HepG2 (cell line): ENCODE measurements around the gene GUCY2D. TPM values are rescaled to one million over a fixed set of nuclear protein-coding genes. Genes with fewer than 3 reads are reported as not detected.

Experiments
- ATAC-seq: fragments of 200-7000 bp; cut with Tn5 transposase; 3 replicates; pipeline ENCODE4 v1.9.1; 2020; ENCODE audit warnings: mild to moderate bottlenecking, moderate library complexity
- BruUV-seq: library from RNA; stranded (reverse); fragments of 400-500 nt; replicated peaks from 2 replicates; lab custom pipeline; 2021; lab: Mats Ljungman, UMichigan
- CTCF ChIA-PET: fragments of 300-600 bp; formaldehyde crosslinking; extraction: SDS; loops from one replicate; lab custom pipeline; 2021; ENCODE audit warnings: low total read pairs, inconsistent platforms, low intra/inter-chr PET ratio; lab: Yijun Ruan, JAX
- POLR2A ChIA-PET: fragments of 350-600 bp; sonication (Branson Sonifier 250); formaldehyde crosslinking; loops from one replicate; lab custom pipeline; 2020; ENCODE audit warnings: antibody characterized with exemption, inconsistent platforms; lab: Yijun Ruan, JAX
- DNase-seq: peaks from one replicate; pipeline ENCODE4 v3.0.0-alpha.2; 2015; ENCODE audit warnings: low spot score
- FAIRE-seq: peaks from 3 replicates; lab custom pipeline; 2011; peaks lifted over from hg19 to GRCh38; lab: Jason Lieb, UNC
- H2AFZ ChIP-seq: one replicate; pipeline ENCODE4 v1.6.1; 2011; ENCODE audit warnings: low read length, inconsistent platforms
- H3K27ac ChIP-seq: fragments of 300-600 bp; 3 replicates; pipeline ENCODE4 v1.8.0; 2011; ENCODE audit warnings: mixed run types, mild to moderate bottlenecking, mixed read lengths, low read length, inconsistent platforms; ENCODE audit not compliant: insufficient read depth; ENCODE audit errors: extremely low read length
- H3K27me3 ChIP-seq, 2 experiments: fragments of 200-600 bp in 1 of 2; 2 replicates in 1 of 2; 3 replicates in 1 of 2; pipeline versions ENCODE4 v1.6.0 to v1.8.0; 2011; ENCODE audit warnings: low read length in 2 of 2, mild to moderate bottlenecking in 2 of 2, moderate library complexity in 2 of 2, inconsistent platforms in 1 of 2; ENCODE audit not compliant: insufficient read depth in 2 of 2, control insufficient read depth in 1 of 2
- H3K36me3 ChIP-seq, 2 experiments: fragments of 200-600 bp in 1 of 2; replicated peaks in 1 of 2; 2 replicates in 1 of 2; 3 replicates in 1 of 2; pipeline versions ENCODE4 v1.5.1 to v1.8.0; 2011; ENCODE audit warnings: low read length in 2 of 2, inconsistent platforms in 1 of 2; ENCODE audit not compliant: insufficient read depth in 2 of 2, control insufficient read depth in 1 of 2
- H3K4me1 ChIP-seq: 2 replicates; pipeline ENCODE4 v1.5.1; 2012; ENCODE audit warnings: low read length, inconsistent platforms; ENCODE audit not compliant: insufficient read depth
- H3K4me2 ChIP-seq: 2 replicates; pipeline ENCODE4 v1.6.0; 2011; ENCODE audit warnings: low read depth, low read length, inconsistent platforms
- H3K4me3 ChIP-seq, 3 experiments: fragments of 200-600 bp in 1 of 3; sonication (generic), shearing (Covaris generic) in 1 of 3; replicated peaks in 1 of 3; 2 replicates each; pipeline ENCODE4 v1.5.1; 2011 to 2016; ENCODE audit warnings: low read length in 3 of 3, inconsistent platforms in 2 of 3, low read depth in 2 of 3, mild to moderate bottlenecking in 2 of 3, control low read depth in 1 of 3, mixed read lengths in 1 of 3; ENCODE audit not compliant: insufficient read depth in 1 of 3
- H3K79me2 ChIP-seq: one replicate; pipeline ENCODE4 v1.6.1; 2011; ENCODE audit warnings: low read length, inconsistent platforms; ENCODE audit not compliant: insufficient read depth
- H3K9ac ChIP-seq: 2 replicates; pipeline ENCODE4 v1.6.0; 2011; ENCODE audit warnings: mild to moderate bottlenecking, low read depth, low read length, inconsistent platforms; ENCODE audit not compliant: insufficient read depth
- H3K9me3 ChIP-seq: 2 replicates; pipeline ENCODE4 v1.5.1; 2012; ENCODE audit warnings: mild to moderate bottlenecking, low read length
- H4K20me1 ChIP-seq: 2 replicates; pipeline ENCODE4 v1.6.0; 2011; ENCODE audit warnings: inconsistent platforms, mild to moderate bottlenecking, low read length, moderate library complexity; ENCODE audit not compliant: insufficient read depth
- ATF2 ChIP-seq: sonication (generic); formaldehyde crosslinking; IDR thresholded peaks from 2 replicates; pipeline ENCODE4 v1.4.0; 2020; ENCODE audit warnings: missing genetic modification reagents
- ATM ChIP-seq: fragments of 450-650 bp; IDR thresholded peaks from 2 replicates; pipeline ENCODE4 v1.7.1; 2017; ENCODE audit warnings: mild to moderate bottlenecking, borderline replicate concordance
- DNMT1 ChIP-seq: sonication (generic); formaldehyde crosslinking; IDR thresholded peaks from 2 replicates; pipeline ENCODE4 v1.5.1; 2020; ENCODE audit warnings: mild to moderate bottlenecking, missing genetic modification reagents
- ELF1 ChIP-seq: sonication (generic); formaldehyde crosslinking; IDR thresholded peaks from 2 replicates; pipeline ENCODE4 v1.4.0; 2020; ENCODE audit warnings: missing genetic modification reagents
- ETS1 ChIP-seq: sonication (generic); formaldehyde crosslinking; IDR thresholded peaks from 2 replicates; pipeline ENCODE4 v1.4.0; 2020; ENCODE audit warnings: missing genetic modification reagents
- HOXA9 ChIP-seq: sonication (generic); formaldehyde crosslinking; IDR thresholded peaks from 2 replicates; pipeline ENCODE4 v1.8.1; 2022; ENCODE audit warnings: missing genetic modification reagents, mild to moderate bottlenecking, moderate library complexity, borderline replicate concordance
- PLSCR1 ChIP-seq: sonication (generic); formaldehyde crosslinking; IDR thresholded peaks from 2 replicates; pipeline ENCODE4 v1.5.0; 2020; ENCODE audit warnings: missing genetic modification reagents, mild to moderate bottlenecking, borderline replicate concordance
- POLR2A ChIP-seq, 2 experiments: IDR thresholded peaks; 2 replicates each; pipeline ENCODE4 v1.6.1; 2011; ENCODE audit warnings: low read depth in 2 of 2, low read length in 2 of 2, mild to moderate bottlenecking in 1 of 2, moderate library complexity in 1 of 2; ENCODE audit not compliant: insufficient read depth in 1 of 2
- POLR2AphosphoS2 ChIP-seq: IDR thresholded peaks from 2 replicates; pipeline ENCODE4 v1.6.1; 2011; ENCODE audit warnings: low read depth, low read length, improper control_type of control experiment
- ZNF317 ChIP-seq: sonication (generic); formaldehyde crosslinking; IDR thresholded peaks from 2 replicates; pipeline ENCODE4 v1.5.0; 2020; ENCODE audit warnings: mild to moderate bottlenecking, missing genetic modification reagents
- ZNF709 ChIP-seq: sonication (generic); formaldehyde crosslinking; IDR thresholded peaks from 2 replicates; pipeline ENCODE4 v1.5.0; 2020; ENCODE audit warnings: mild to moderate bottlenecking, missing genetic modification reagents
- WGBS: methylation state at CpG from one replicate; pipeline ENCODE4 v1.1.6; 2017; ENCODE audit warnings: low lambda C conversion rate; 5-methylcytosine and 5-hydroxymethylcytosine counted together
- in situ Hi-C: cut with HindIII; loops from 2 replicates; pipeline ENCODE4 v1.10.0; 2017; ENCODE audit warnings: low pct_unique_long_range_greater_than_20kb; ENCODE audit not compliant: extremely low pct_ligation_motif_present
- intact Hi-C: fragments of 100-400 bp; cut with micrococcal nuclease; formaldehyde crosslinking; loops from one replicate; pipeline ENCODE4 v1.10.0; 2022; ENCODE audit not compliant: unreplicated experiment
- polyA plus RNA-seq, 8 experiments: library from polyadenylated mRNA; depleted of rRNA in 3 of 8; stranded (reverse) in 7 of 8; unstranded in 1 of 8; fragments of >200 nt; fragmentation: Illumina TruSeq in 4 of 8; extraction: Trizol in 4 of 8; gene quantifications; 2 replicates each; pipeline versions ENCODE4 v1.2.1 to v1.2.3, GENCODE V29; 2011 to 2016; ENCODE audit warnings: low read depth in 4 of 8, missing spikeins in 1 of 8, mixed read lengths in 1 of 8; ENCODE audit not compliant: insufficient read depth in 1 of 8
- total RNA-seq, 5 experiments: library from RNA; depleted of rRNA; stranded (reverse); fragments of >200 nt; fragmentation: Illumina TruSeq; extraction: Trizol; gene quantifications; 2 replicates each; pipeline ENCODE4 v1.2.3, GENCODE V29; 2016; ENCODE audit warnings: low read depth in 1 of 5
- TF ChIP-seq, protein P1 (sequence below): sonication (generic); formaldehyde crosslinking; IDR thresholded peaks from 2 replicates; pipeline ENCODE4 v1.5.0; 2020; ENCODE audit warnings: missing genetic modification reagents, mild to moderate bottlenecking, borderline replicate concordance
- TF ChIP-seq, protein P2 (sequence below): IDR thresholded peaks from 2 replicates; pipeline ENCODE4 v1.6.1; 2012; ENCODE audit warnings: low read length, improper control_type of control experiment

GUCY2D gene
- total and polyA plus RNA-seq, 2 of the 13 experiments (the other 11 are each of a cell fraction or from before 2014, with no cell fraction given), result not detected

GRCh38 chr17:8059131-8059530, 56.7 kb downstream of the GUCY2D start (continued):
- TF ChIP-seq ATF2 (CRISPR knock-in tag) (0 out of 2 replicates have a peak, but pooled peaks have one; percentile 49), ELF1 (0 out of 2 replicates have a peak, but pooled peaks have one; percentile 12), POLR2A (IDR thresholded peaks at IDR 0.05; ENCODE audit: insufficient read depth in 1 of 2, low read depth in 2 of 2, low read length in 2 of 2) (peak in 1 of 2 experiments; percentile 82; a peak in 2 of 4 replicates), ATM (no peak), POLR2AphosphoS2 (no peak), DNMT1 (CRISPR knock-in tag) (no peak), PLSCR1 (CRISPR knock-in tag) (no peak), ZNF709 (no peak), ZNF317 (no peak), HOXA9 (no peak)
- TF ChIP-seq, protein P1, sequence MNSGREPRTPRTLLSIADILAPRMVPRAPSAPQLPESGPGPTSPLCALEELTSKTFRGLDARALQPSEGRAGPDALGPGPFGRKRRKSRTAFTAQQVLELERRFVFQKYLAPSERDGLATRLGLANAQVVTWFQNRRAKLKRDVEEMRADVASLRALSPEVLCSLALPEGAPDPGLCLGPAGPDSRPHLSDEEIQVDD (CRISPR knock-in tag), result no peak
- TF ChIP-seq, all 625 proteins: peak for 10

DNA sequence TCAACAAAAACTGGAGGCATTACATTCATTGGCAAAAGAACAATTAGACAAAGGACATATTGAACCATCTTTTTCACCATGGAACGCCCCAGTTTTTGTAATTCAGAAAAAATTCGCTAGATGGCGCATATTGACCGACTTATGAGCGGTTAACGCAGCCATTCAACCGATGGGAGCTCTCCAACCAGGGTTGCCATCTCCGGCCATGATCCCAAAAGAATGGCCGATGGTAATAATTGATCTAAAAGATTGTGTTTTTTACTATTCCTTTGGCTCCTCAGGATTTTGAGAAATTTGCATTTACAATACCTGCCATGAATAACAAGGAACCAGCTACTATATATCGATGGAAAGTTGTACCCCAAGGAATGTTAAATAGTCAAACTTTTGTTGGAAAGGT, 57.9 kb downstream of the GUCY2D start:
- Histone ChIP-seq H3K4me1 (peaks cover 48% of the 10 kb centered on the region), H3K79me2 (no peaks in the 10 kb centered on the region), H3K9me3 (no peaks in the 10 kb centered on the region), H2AFZ (no peak overlapping the region), H3K27me3 (peaks cover 0 to 17% of the 10 kb centered on the region in 2 experiments; a peak in 4 of 5 replicates), H3K4me3 (no peak overlapping the region), H4K20me1 (peaks cover 39% of the 10 kb centered on the region), H3K9ac (no peak overlapping the region), H3K27ac (no peak overlapping the region), H3K4me2 (0 out of 2 replicates have a peak overlapping the region, but pooled peaks have one; percentile 66), H3K36me3 (no peaks in the 10 kb centered on the region)
- 8% methylated on average over 10 of the region's 10 CpGs for WGBS
- DNase-seq (peak; percentile 65), FAIRE-seq (peak; percentile 91), ATAC-seq (no peak)
- in situ Hi-C loops (no loop called here), intact Hi-C loops (loop anchor here (5.0 kb wide), 1 partner anchor 52 kb away; no protein-coding TSS in a partner anchor)
- POLR2A ChIA-PET, result no interaction called here
- BruUV-seq, result no TSS peak
- CTCF ChIA-PET, result interaction anchor here (1.4 to 2.9 kb wide), 2 partner anchors 19 to 50 kb away, joined by 9 to 14 read pairs; no protein-coding TSS in a partner anchor
- no peak for TF ChIP-seq ETS1 (CRISPR knock-in tag)
- TF ChIP-seq, protein P2, sequence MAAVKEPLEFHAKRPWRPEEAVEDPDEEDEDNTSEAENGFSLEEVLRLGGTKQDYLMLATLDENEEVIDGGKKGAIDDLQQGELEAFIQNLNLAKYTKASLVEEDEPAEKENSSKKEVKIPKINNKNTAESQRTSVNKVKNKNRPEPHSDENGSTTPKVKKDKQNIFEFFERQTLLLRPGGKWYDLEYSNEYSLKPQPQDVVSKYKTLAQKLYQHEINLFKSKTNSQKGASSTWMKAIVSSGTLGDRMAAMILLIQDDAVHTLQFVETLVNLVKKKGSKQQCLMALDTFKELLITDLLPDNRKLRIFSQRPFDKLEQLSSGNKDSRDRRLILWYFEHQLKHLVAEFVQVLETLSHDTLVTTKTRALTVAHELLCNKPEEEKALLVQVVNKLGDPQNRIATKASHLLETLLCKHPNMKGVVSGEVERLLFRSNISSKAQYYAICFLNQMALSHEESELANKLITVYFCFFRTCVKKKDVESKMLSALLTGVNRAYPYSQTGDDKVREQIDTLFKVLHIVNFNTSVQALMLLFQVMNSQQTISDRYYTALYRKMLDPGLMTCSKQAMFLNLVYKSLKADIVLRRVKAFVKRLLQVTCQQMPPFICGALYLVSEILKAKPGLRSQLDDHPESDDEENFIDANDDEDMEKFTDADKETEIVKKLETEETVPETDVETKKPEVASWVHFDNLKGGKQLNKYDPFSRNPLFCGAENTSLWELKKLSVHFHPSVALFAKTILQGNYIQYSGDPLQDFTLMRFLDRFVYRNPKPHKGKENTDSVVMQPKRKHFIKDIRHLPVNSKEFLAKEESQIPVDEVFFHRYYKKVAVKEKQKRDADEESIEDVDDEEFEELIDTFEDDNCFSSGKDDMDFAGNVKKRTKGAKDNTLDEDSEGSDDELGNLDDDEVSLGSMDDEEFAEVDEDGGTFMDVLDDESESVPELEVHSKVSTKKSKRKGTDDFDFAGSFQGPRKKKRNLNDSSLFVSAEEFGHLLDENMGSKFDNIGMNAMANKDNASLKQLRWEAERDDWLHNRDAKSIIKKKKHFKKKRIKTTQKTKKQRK, result no peak
